Fibroblast of lung (primary cell): ENCODE results near the gene GOLGA1.

ENCODE experiments used
- EZH2 ChIP-seq: IDR thresholded peaks from 2 replicates; pipeline ENCODE4 v1.5.1; 2012; ENCODE audit warnings: low read length, control low read depth, mild to moderate bottlenecking; ENCODE audit errors: missing control alignments
- TF ChIP-seq, protein P1 (sequence below), 2 donors: IDR thresholded peaks in 1 of 2; conservative IDR thresholded peaks in 1 of 2; 1 replicate in 1 of 2; 2 replicates in 1 of 2; pipeline ENCODE4 v1.5.1; 2011 to 2012; ENCODE audit warnings: low read length in 2 of 2, control low read depth in 1 of 2, inconsistent platforms in 1 of 2, low read depth in 1 of 2, mild to moderate bottlenecking in 1 of 2

DNA sequence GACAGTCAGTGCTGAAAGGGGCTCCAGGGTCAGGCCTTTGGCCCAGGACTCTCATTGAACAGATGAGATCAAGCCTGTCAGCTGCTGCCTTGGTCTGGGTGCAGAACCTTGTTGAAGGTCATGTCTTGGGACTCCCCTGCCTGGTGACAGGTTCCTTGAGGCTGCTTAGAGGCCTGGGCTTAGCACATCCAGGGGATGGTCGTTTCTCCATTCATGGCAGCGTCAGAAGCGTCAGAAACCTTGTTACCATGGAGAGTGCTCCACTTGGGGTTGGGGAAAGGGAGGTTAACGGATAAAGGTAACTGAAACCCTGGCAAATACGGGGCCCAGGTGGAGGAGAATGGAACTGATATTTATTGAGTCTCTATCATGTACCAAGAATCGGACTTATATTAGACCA, 70.2 kb downstream of the GOLGA1 start:
- TF ChIP-seq, protein P1, sequence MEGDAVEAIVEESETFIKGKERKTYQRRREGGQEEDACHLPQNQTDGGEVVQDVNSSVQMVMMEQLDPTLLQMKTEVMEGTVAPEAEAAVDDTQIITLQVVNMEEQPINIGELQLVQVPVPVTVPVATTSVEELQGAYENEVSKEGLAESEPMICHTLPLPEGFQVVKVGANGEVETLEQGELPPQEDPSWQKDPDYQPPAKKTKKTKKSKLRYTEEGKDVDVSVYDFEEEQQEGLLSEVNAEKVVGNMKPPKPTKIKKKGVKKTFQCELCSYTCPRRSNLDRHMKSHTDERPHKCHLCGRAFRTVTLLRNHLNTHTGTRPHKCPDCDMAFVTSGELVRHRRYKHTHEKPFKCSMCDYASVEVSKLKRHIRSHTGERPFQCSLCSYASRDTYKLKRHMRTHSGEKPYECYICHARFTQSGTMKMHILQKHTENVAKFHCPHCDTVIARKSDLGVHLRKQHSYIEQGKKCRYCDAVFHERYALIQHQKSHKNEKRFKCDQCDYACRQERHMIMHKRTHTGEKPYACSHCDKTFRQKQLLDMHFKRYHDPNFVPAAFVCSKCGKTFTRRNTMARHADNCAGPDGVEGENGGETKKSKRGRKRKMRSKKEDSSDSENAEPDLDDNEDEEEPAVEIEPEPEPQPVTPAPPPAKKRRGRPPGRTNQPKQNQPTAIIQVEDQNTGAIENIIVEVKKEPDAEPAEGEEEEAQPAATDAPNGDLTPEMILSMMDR (conservative IDR thresholded peaks at IDR 0.05 in 1 of 2, IDR thresholded peaks at IDR 0.05 in 1 of 2; ENCODE audit: low read depth in 1 of 2, low read length in 2 of 2): no peak
- no peak for TF ChIP-seq EZH2
